Stomach (tissue), 9 donors: ENCODE data around the gene OAS3. TPM values are rescaled to one million over a fixed set of nuclear protein-coding genes. Genes with fewer than 3 reads are reported as not detected.

Experiments
- DNase-seq, 2 donors: peaks; one replicate each; pipeline versions ENCODE4 v3.0.0 to v3.0.0-alpha.2; 2013 to 2019
- H3K27ac ChIP-seq, 5 donors: fragments of 200-600 bp in 4 of 5; sonication (generic) in 4 of 5; one replicate each; pipeline ENCODE4 v1.5.1; 2013 to 2019; ENCODE audit warnings: mild to moderate bottlenecking in 1 of 5, moderate library complexity in 1 of 5
- H3K27me3 ChIP-seq, 3 donors: fragments of 200-600 bp; sonication (generic); one replicate each; pipeline ENCODE4 v1.5.1; 2017 to 2019; ENCODE audit warnings: mixed run types in 1 of 3
- H3K36me3 ChIP-seq, 4 donors: fragments of 200-600 bp; sonication (generic); 1 replicate in 3 of 4; 2 replicates in 1 of 4; pipeline ENCODE4 v1.5.1; 2016 to 2019
- H3K4me1 ChIP-seq, 4 donors: fragments of 200-600 bp; sonication (generic); one replicate each; pipeline ENCODE4 v1.5.1; 2016 to 2019
- H3K4me3 ChIP-seq, 4 donors: fragments of 200-600 bp; sonication (generic) in 3 of 4; one replicate each; pipeline ENCODE4 v1.5.1; 2016 to 2019; ENCODE audit warnings: mild to moderate bottlenecking in 1 of 4
- H3K9me3 ChIP-seq, 4 donors: fragments of 200-600 bp; sonication (generic); one replicate each; pipeline ENCODE4 v1.5.1; 2016 to 2019
- EP300 ChIP-seq: sonication (generic); formaldehyde crosslinking; IDR thresholded peaks from one replicate; pipeline ENCODE4 v1.6.1; 2017; ENCODE audit warnings: antibody characterized with exemption
- POLR2A ChIP-seq, 4 donors: fragments of 450-650 bp; IDR thresholded peaks; one replicate each; pipeline ENCODE4 v1.6.1; 2016; ENCODE audit warnings: antibody characterized with exemption in 4 of 4, control low read depth in 2 of 4, mild to moderate bottlenecking in 1 of 4, moderate library complexity in 1 of 4
- POLR2AphosphoS5 ChIP-seq, 3 donors: sonication (generic); formaldehyde crosslinking; IDR thresholded peaks; one replicate each; pipeline ENCODE4 v1.6.1; 2016; ENCODE audit warnings: antibody characterized with exemption in 3 of 3
- WGBS, 5 donors: extraction: QIAGEN DNeasy Blood & Tissue Kit in 3 of 5; methylation state at CpG; one replicate each; pipeline versions ENCODE4 v1.1.5 to v1.1.7; 2013 to 2018; 5-methylcytosine and 5-hydroxymethylcytosine counted together
- intact Hi-C: fragments of 100-400 bp; cut with DNase I; formaldehyde crosslinking; loops from one replicate; pipeline ENCODE4 v1.15.1; 2023; ENCODE audit warnings: low total_unique reads
- polyA plus RNA-seq, 3 donors: library from polyadenylated mRNA; stranded (reverse); fragments of 200-250 nt; gene quantifications; one replicate each; pipeline ENCODE4 v1.2.3, GENCODE V29; 2013
- total RNA-seq, 5 donors: library from RNA; depleted of rRNA; stranded (reverse); fragments of >200 nt; gene quantifications; one replicate each; pipeline versions ENCODE4 v1.1.0 to v1.2.3, GENCODE V29; 2014 to 2016
- TF ChIP-seq, protein P1 (sequence below), 7 experiments: fragments of 450-650 bp in 4 of 7; fragments of 200-600 bp in 3 of 7; sonication (generic) in 3 of 7; IDR thresholded peaks; one replicate each; pipeline ENCODE4 v1.5.1; 2016 to 2019; ENCODE audit warnings: antibody characterized with exemption in 7 of 7, control low read depth in 2 of 7, mild to moderate bottlenecking in 1 of 7
- donor health status: healthy with polysubstance abuse.
- donor health status: Bipolar disorder and iron deficiency.
- donor health status: healthy.

The OAS3 gene
- total and polyA plus RNA-seq, 8 donors: 5.7 to 208 (median 9.8) TPM

DNA sequence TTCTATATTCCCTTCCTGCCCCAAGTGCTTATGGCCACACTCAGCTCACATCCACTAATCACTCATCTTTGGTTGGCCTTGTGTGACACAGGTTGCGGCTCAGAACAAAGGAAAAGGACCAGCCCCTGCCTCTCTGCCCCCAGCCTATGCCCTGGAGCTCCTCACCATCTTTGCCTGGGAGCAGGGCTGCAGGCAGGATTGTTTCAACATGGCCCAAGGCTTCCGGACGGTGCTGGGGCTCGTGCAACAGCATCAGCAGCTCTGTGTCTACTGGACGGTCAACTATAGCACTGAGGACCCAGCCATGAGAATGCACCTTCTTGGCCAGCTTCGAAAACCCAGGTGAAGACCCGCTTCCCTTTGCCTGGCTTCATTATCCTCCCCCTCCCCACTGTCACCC, 24.3 kb downstream of the OAS3 start:
- Histone ChIP-seq H3K36me3 (peaks cover 23 to 98% (median 90%) of the 10 kb centered on the region in 4 donors), H3K9me3 (peaks cover 0 to 8% (median 4%) of the 10 kb centered on the region in 4 donors), H3K27me3 (no peaks in the 10 kb centered on the region), H3K27ac (no peak overlapping the region), H3K4me1 (no peaks in the 10 kb centered on the region), H3K4me3 (no peak overlapping the region)
- intact Hi-C loops: no loop called here
- TF ChIP-seq EP300: no peak
- TF ChIP-seq POLR2AphosphoS5 (IDR thresholded peaks at IDR 0.05): no peak
- TF ChIP-seq, protein P1, sequence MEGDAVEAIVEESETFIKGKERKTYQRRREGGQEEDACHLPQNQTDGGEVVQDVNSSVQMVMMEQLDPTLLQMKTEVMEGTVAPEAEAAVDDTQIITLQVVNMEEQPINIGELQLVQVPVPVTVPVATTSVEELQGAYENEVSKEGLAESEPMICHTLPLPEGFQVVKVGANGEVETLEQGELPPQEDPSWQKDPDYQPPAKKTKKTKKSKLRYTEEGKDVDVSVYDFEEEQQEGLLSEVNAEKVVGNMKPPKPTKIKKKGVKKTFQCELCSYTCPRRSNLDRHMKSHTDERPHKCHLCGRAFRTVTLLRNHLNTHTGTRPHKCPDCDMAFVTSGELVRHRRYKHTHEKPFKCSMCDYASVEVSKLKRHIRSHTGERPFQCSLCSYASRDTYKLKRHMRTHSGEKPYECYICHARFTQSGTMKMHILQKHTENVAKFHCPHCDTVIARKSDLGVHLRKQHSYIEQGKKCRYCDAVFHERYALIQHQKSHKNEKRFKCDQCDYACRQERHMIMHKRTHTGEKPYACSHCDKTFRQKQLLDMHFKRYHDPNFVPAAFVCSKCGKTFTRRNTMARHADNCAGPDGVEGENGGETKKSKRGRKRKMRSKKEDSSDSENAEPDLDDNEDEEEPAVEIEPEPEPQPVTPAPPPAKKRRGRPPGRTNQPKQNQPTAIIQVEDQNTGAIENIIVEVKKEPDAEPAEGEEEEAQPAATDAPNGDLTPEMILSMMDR (IDR thresholded peaks at IDR 0.05): no peak
- no peak for TF ChIP-seq POLR2A (IDR thresholded peaks at IDR 0.05)
- WGBS, 5 donors: 95 to 100% (median 98%) methylated on average over 6 to 7 of the region's 7 CpGs
- no peak for DNase-seq

GRCh38 chr12:112963227-112963861, 25.1 kb downstream of the OAS3 start:
- TF ChIP-seq, protein P1 (IDR thresholded peaks at IDR 0.05): no peak
- TF ChIP-seq POLR2AphosphoS5 (IDR thresholded peaks at IDR 0.05): no peak
- TF ChIP-seq EP300: no peak
- TF ChIP-seq POLR2A (IDR thresholded peaks at IDR 0.05): no peak
- no peaks in the 10 kb centered on the region for H3K27me3 ChIP-seq
- peaks cover 23 to 99% (median 95%) of the 10 kb centered on the region in 4 donors for H3K36me3 ChIP-seq
- peaks cover 0 to 8% (median 4%) of the 10 kb centered on the region in 4 donors for H3K9me3 ChIP-seq
- H3K4me3 ChIP-seq: no peak overlapping the region
- 91 to 96% (median 92%) methylated on average over 12 to 14 of the region's 14 CpGs for WGBS, 5 donors
- no peaks in the 10 kb centered on the region for H3K4me1 ChIP-seq
- intact Hi-C loops: no loop called here
- no peak overlapping the region for H3K27ac ChIP-seq
- DNase-seq: no peak

GRCh38 chr12:112964067-112964670, 25.9 kb downstream of the OAS3 start:
- H3K36me3 ChIP-seq: peaks cover 23 to 99% (median 97%) of the 10 kb centered on the region in 4 donors
- TF ChIP-seq POLR2AphosphoS5 (IDR thresholded peaks at IDR 0.05) (no peak), POLR2A (IDR thresholded peaks at IDR 0.05) (no peak), EP300 (no peak)
- TF ChIP-seq, protein P1 (IDR thresholded peaks at IDR 0.05): no peak
- H3K9me3 ChIP-seq: peaks cover 0 to 2% (median under 1%) of the 10 kb centered on the region in 4 donors
- no peak for DNase-seq
- H3K27me3 ChIP-seq: no peaks in the 10 kb centered on the region
- no peak overlapping the region for H3K27ac ChIP-seq
- H3K4me3 ChIP-seq: no peak overlapping the region
- no peaks in the 10 kb centered on the region for H3K4me1 ChIP-seq
- WGBS, 5 donors: 82 to 99% (median 95%) methylated on average over 6 of the region's 6 CpGs
- intact Hi-C loops: no loop called here

- WGBS, 5 donors: 82 to 96% (median 93%) methylated on average over 4 of the region's 4 CpGs
- TF ChIP-seq POLR2AphosphoS5 (IDR thresholded peaks at IDR 0.05) (no peak), POLR2A (IDR thresholded peaks at IDR 0.05) (no peak), EP300 (no peak)
- TF ChIP-seq, protein P1 (IDR thresholded peaks at IDR 0.05): no peak
- no peak overlapping the region for H3K4me3 ChIP-seq
- no peak overlapping the region for H3K27ac ChIP-seq
- H3K27me3 ChIP-seq: no peaks in the 10 kb centered on the region
- no peak for DNase-seq
- H3K4me1 ChIP-seq: no peaks in the 10 kb centered on the region
- H3K9me3 ChIP-seq: no peaks in the 10 kb centered on the region
- H3K36me3 ChIP-seq: peaks cover 23 to 99% (median 97%) of the 10 kb centered on the region in 4 donors
- intact Hi-C loops: no loop called here
Measured at GRCh38 chr12:112964915-112965314, 26.6 kb downstream of the OAS3 start.
